HG03097 (cell line): Measurements from ENCODE around the gene PPP1CC.
"Not testable (repeated sequence)": the region's sequence is repeated elsewhere in the genome, so short reads cannot be mapped to it uniquely, and the experiment has no call there.

ENCODE experiments used
- ATAC-seq: cut with Tn5 transposase; IDR thresholded peaks from one replicate; pipeline ENCODE4 v1.9.1; 2021; ENCODE audit not compliant: unreplicated experiment, low FRiP score

Gene PPP1CC

GRCh38 chr12:110726708-110727369, 15.9 kb downstream of the PPP1CC start:
- no peak for ATAC-seq

- no peak for ATAC-seq
These were observed 16.7 kb downstream of the PPP1CC start for GRCh38 chr12:110726028-110726427.

GRCh38 chr12:110725267-110725666, 17.4 kb downstream of the PPP1CC start:
- no peak for ATAC-seq

GRCh38 chr12:110722892-110723291, 19.8 kb downstream of the PPP1CC start:
- not testable (repeated sequence) for ATAC-seq

- no peak for ATAC-seq
These were observed 21.1 kb downstream of the PPP1CC start for GRCh38 chr12:110721570-110721969.

GRCh38 chr12:110720516-110720915, 22.2 kb downstream of the PPP1CC start:
- ATAC-seq = no peak

- ATAC-seq = no peak
These were observed 24.3 kb downstream of the PPP1CC start for GRCh38 chr12:110718222-110718908.

- ATAC-seq = no peak
These were observed 25.7 kb downstream of the PPP1CC start for GRCh38 chr12:110717037-110717436.

GRCh38 chr12:110708917-110709316, 33.8 kb downstream of the PPP1CC start:
- no peak for ATAC-seq

GRCh38 chr12:110705309-110705708, 37.4 kb downstream of the PPP1CC start:
- ATAC-seq = no peak

- ATAC-seq = no peak
These were observed 37.9 kb downstream of the PPP1CC start for GRCh38 chr12:110704750-110705149.

- no peak for ATAC-seq
These were observed 38.5 kb downstream of the PPP1CC start for GRCh38 chr12:110704231-110704630.

- ATAC-seq = no peak
These were observed 40.6 kb downstream of the PPP1CC start for GRCh38 chr12:110702081-110702480.

GRCh38 chr12:110699591-110700445, 42.9 kb downstream of the PPP1CC start:
- ATAC-seq = no peak

- ATAC-seq = peak; percentile 66
These were observed 44.4 kb downstream of the PPP1CC start for GRCh38 chr12:110698171-110698902.

GRCh38 chr12:110697236-110697635, 45.5 kb downstream of the PPP1CC start:
- no peak for ATAC-seq

- no peak for ATAC-seq
These were observed 46.4 kb downstream of the PPP1CC start for GRCh38 chr12:110696283-110696682.

- no peak for ATAC-seq
These were observed 48.3 kb downstream of the PPP1CC start for GRCh38 chr12:110694330-110694901.

- no peak for ATAC-seq
These were observed 49.0 kb downstream of the PPP1CC start for GRCh38 chr12:110693731-110694130.

- ATAC-seq = no peak
These were observed 52.6 kb downstream of the PPP1CC start for GRCh38 chr12:110690127-110690430.
